Limb (tissue), 2 donors: ENCODE results near the gene SLC22A3.
"Not testable (repeated sequence)": the region's sequence is repeated elsewhere in the genome, so short reads cannot be mapped to it uniquely, and the experiment has no call there.

Experiments used
- DNase-seq, 2 donors: peaks; one replicate each; pipeline ENCODE4 v3.0.0-alpha.2; 2016; ENCODE audit errors: extremely low spot score in 2 of 2

The SLC22A3 gene

GRCh38 chr6:160368670-160369069 is 20.5 kb downstream of the SLC22A3 start:
- no peak for DNase-seq

GRCh38 chr6:160373601-160374000 is 25.4 kb downstream of the SLC22A3 start:
- not testable (repeated sequence) for DNase-seq

- DNase-seq: no peak
Measured at GRCh38 chr6:160374836-160375560, 26.8 kb downstream of the SLC22A3 start.

- DNase-seq: no peak
Measured at GRCh38 chr6:160375561-160375949, 27.4 kb downstream of the SLC22A3 start.

GRCh38 chr6:160376445-160376844 is 28.3 kb downstream of the SLC22A3 start:
- no peak for DNase-seq

- DNase-seq: no peak
Measured at GRCh38 chr6:160378218-160378617, 30.0 kb downstream of the SLC22A3 start.

GRCh38 chr6:160378882-160379281 is 30.7 kb downstream of the SLC22A3 start:
- DNase-seq: no peak

- no peak for DNase-seq
Measured at GRCh38 chr6:160379466-160379865, 31.3 kb downstream of the SLC22A3 start.

- no peak for DNase-seq
Measured at GRCh38 chr6:160382946-160383345, 34.8 kb downstream of the SLC22A3 start.

- DNase-seq: no peak
Measured at GRCh38 chr6:160386869-160387530, 38.8 kb downstream of the SLC22A3 start.

- no peak for DNase-seq
Measured at GRCh38 chr6:160387916-160388643, 39.9 kb downstream of the SLC22A3 start.

GRCh38 chr6:160388922-160389321 is 40.7 kb downstream of the SLC22A3 start:
- DNase-seq: no peak

- DNase-seq: no peak
Measured at GRCh38 chr6:160391419-160392116, 43.4 kb downstream of the SLC22A3 start.

GRCh38 chr6:160393442-160393841 is 45.3 kb downstream of the SLC22A3 start:
- not testable (repeated sequence) for DNase-seq

GRCh38 chr6:160393891-160394653 is 45.9 kb downstream of the SLC22A3 start:
- no peak for DNase-seq

GRCh38 chr6:160394654-160395035 is 46.5 kb downstream of the SLC22A3 start:
- no peak for DNase-seq

GRCh38 chr6:160395187-160395586 is 47.0 kb downstream of the SLC22A3 start:
- DNase-seq: no peak

- DNase-seq: no peak
Measured at GRCh38 chr6:160396292-160396691, 48.1 kb downstream of the SLC22A3 start.

GRCh38 chr6:160398674-160399271 is 50.6 kb downstream of the SLC22A3 start:
- no peak for DNase-seq

GRCh38 chr6:160400446-160400845 is 52.3 kb downstream of the SLC22A3 start:
- DNase-seq: no peak

- no peak for DNase-seq
Measured at GRCh38 chr6:160408528-160408927, 60.4 kb downstream of the SLC22A3 start.
